ACC112 (cell line): ENCODE data around the gene HIF3A.
"Not testable (repeated sequence)": the region's sequence is repeated elsewhere in the genome, so short reads cannot be mapped to it uniquely, and the experiment has no call there.

Source experiments
- H2AFZ ChIP-seq: fragments of 200-600 bp; sonication (generic); one replicate; pipeline ENCODE4 v1.6.0; 2017; ENCODE audit warnings: antibody characterized with exemption, low read length; ENCODE audit not compliant: unreplicated experiment
- H3K27ac ChIP-seq: fragments of 200-600 bp; sonication (generic); 2 replicates; pipeline ENCODE4 v1.5.1; 2014; ENCODE audit warnings: low read depth, mild to moderate bottlenecking, antibody characterized with exemption, low read length, moderate library complexity
- H3K27me3 ChIP-seq: fragments of 200-600 bp; sonication (generic); 2 replicates; pipeline ENCODE4 v1.6.1; 2014; ENCODE audit warnings: mild to moderate bottlenecking, antibody characterized with exemption, low read length, moderate library complexity, mixed read lengths; ENCODE audit not compliant: insufficient read depth
- H3K36me3 ChIP-seq: fragments of 200-600 bp; sonication (generic); 2 replicates; pipeline ENCODE4 v1.6.1; 2016; ENCODE audit warnings: mild to moderate bottlenecking, antibody characterized with exemption, low read length, moderate library complexity, mixed read lengths; ENCODE audit not compliant: insufficient read depth
- H3K4me1 ChIP-seq: fragments of 200-600 bp; sonication (generic); one replicate; pipeline ENCODE4 v1.6.1; 2016; ENCODE audit warnings: low read length, mixed read lengths; ENCODE audit not compliant: insufficient read depth, unreplicated experiment, control insufficient read depth
- H3K4me3 ChIP-seq: fragments of 200-600 bp; sonication (generic); 2 replicates; pipeline ENCODE4 v1.5.1; 2014; ENCODE audit warnings: mild to moderate bottlenecking, low read depth, low read length
- H3K79me2 ChIP-seq: fragments of 200-600 bp; sonication (generic); one replicate; pipeline ENCODE4 v1.6.0; 2016; ENCODE audit warnings: low read length; ENCODE audit not compliant: control insufficient read depth, unreplicated experiment, insufficient read depth

The HIF3A gene

GRCh38 chr19:46270521-46271256 lies 26.2 kb upstream of the HIF3A start:
- H3K27ac ChIP-seq, result no peak overlapping the region

GRCh38 chr19:46271481-46272197 lies 25.2 kb upstream of the HIF3A start:
- Histone ChIP-seq H3K4me1 (peaks cover 11% of the 10 kb centered on the region), H3K36me3 (no peaks in the 10 kb centered on the region), H3K27me3 (peaks cover 4% of the 10 kb centered on the region; the same call in 1 of the 2 replicates), H3K79me2 (no peaks in the 10 kb centered on the region), H3K27ac (peak overlapping the region; percentile 10; the same call in 1 of the 2 replicates), H3K4me3 (no peak overlapping the region), H2AFZ (no peak overlapping the region)

More at GRCh38 chr19:46270521-46271256, 26.2 kb upstream of the HIF3A start:
- no peak overlapping the region for H2AFZ ChIP-seq
- no peaks in the 10 kb centered on the region for H3K79me2 ChIP-seq
- no peaks in the 10 kb centered on the region for H3K36me3 ChIP-seq
- H3K27me3 ChIP-seq, result peaks cover 4% of the 10 kb centered on the region; the same call in 1 of the 2 replicates
- H3K4me1 ChIP-seq, result peaks cover 11% of the 10 kb centered on the region
- H3K4me3 ChIP-seq, result no peak overlapping the region

- not testable (repeated sequence) for H3K4me3 ChIP-seq, H3K27me3 ChIP-seq, H3K79me2 ChIP-seq, H3K27ac ChIP-seq, H2AFZ ChIP-seq, H3K36me3 ChIP-seq
- peaks cover 11% of the 10 kb centered on the region for H3K4me1 ChIP-seq
Observed at GRCh38 chr19:46273931-46274330, 22.9 kb upstream of the HIF3A start.

- no peaks in the 10 kb centered on the region for H3K79me2 ChIP-seq
- H2AFZ ChIP-seq, result no peak overlapping the region
- H3K36me3 ChIP-seq, result no peaks in the 10 kb centered on the region
- H3K27ac ChIP-seq, result no peak overlapping the region
- H3K27me3 ChIP-seq, result no peaks in the 10 kb centered on the region
- H3K4me3 ChIP-seq, result no peak overlapping the region
- no peaks in the 10 kb centered on the region for H3K4me1 ChIP-seq
Observed at GRCh38 chr19:46279177-46279576, 17.7 kb upstream of the HIF3A start.

GRCh38 chr19:46283771-46284170 lies 13.1 kb upstream of the HIF3A start:
- H3K4me1 ChIP-seq, result peaks cover under 1% of the 10 kb centered on the region
- H3K36me3 ChIP-seq, result no peaks in the 10 kb centered on the region
- H3K27ac ChIP-seq, result no peak overlapping the region
- H3K27me3 ChIP-seq, result no peaks in the 10 kb centered on the region
- H2AFZ ChIP-seq, result no peak overlapping the region
- H3K79me2 ChIP-seq, result no peaks in the 10 kb centered on the region
- H3K4me3 ChIP-seq, result no peak overlapping the region

- Histone ChIP-seq H3K36me3 (no peaks in the 10 kb centered on the region), H2AFZ (no peak overlapping the region), H3K27me3 (no peaks in the 10 kb centered on the region), H3K27ac (no peak overlapping the region), H3K4me3 (no peak overlapping the region), H3K79me2 (no peaks in the 10 kb centered on the region), H3K4me1 (peaks cover 6% of the 10 kb centered on the region)
Observed at GRCh38 chr19:46284635-46285034, 12.2 kb upstream of the HIF3A start.

- Histone ChIP-seq H3K27ac (no peak overlapping the region), H3K4me3 (no peak overlapping the region), H3K4me1 (peaks cover 8% of the 10 kb centered on the region), H3K79me2 (no peaks in the 10 kb centered on the region), H2AFZ (no peak overlapping the region), H3K36me3 (no peaks in the 10 kb centered on the region), H3K27me3 (no peaks in the 10 kb centered on the region)
Observed at GRCh38 chr19:46287585-46287984, 9.3 kb upstream of the HIF3A start.

GRCh38 chr19:46288896-46289588 lies 7.8 kb upstream of the HIF3A start:
- no peak overlapping the region for H3K4me3 ChIP-seq
- H3K4me1 ChIP-seq, result peaks cover 8% of the 10 kb centered on the region
- H3K79me2 ChIP-seq, result no peaks in the 10 kb centered on the region
- H3K27me3 ChIP-seq, result no peaks in the 10 kb centered on the region
- H3K27ac ChIP-seq, result peak overlapping the region; percentile 67
- no peaks in the 10 kb centered on the region for H3K36me3 ChIP-seq
- H2AFZ ChIP-seq, result no peak overlapping the region

- Histone ChIP-seq H3K27ac (peak overlapping the region; percentile 67), H3K36me3 (no peaks in the 10 kb centered on the region), H3K79me2 (no peaks in the 10 kb centered on the region), H3K4me3 (peak overlapping the region; percentile 32; the same call in 1 of the 2 replicates), H3K27me3 (no peaks in the 10 kb centered on the region), H3K4me1 (peaks cover 8% of the 10 kb centered on the region), H2AFZ (no peak overlapping the region)
Observed at GRCh38 chr19:46289724-46290619, 6.9 kb upstream of the HIF3A start.

GRCh38 chr19:46291829-46292228 lies 5.0 kb upstream of the HIF3A start:
- H3K79me2 ChIP-seq, result no peaks in the 10 kb centered on the region
- no peak overlapping the region for H3K27ac ChIP-seq
- no peaks in the 10 kb centered on the region for H3K36me3 ChIP-seq
- peaks cover 8% of the 10 kb centered on the region for H3K4me1 ChIP-seq
- no peak overlapping the region for H2AFZ ChIP-seq
- no peak overlapping the region for H3K4me3 ChIP-seq
- H3K27me3 ChIP-seq, result no peaks in the 10 kb centered on the region
